ENCODE data around the gene PPDPF.
"Not testable (repeated sequence)": the region's sequence is repeated elsewhere in the genome, so short reads cannot be mapped to it uniquely, and the experiment has no call there.

PPDPF gene

GRCh38 chr20:63565021-63565698 lies 44.6 kb downstream of the PPDPF start:
- no peak for DNase-seq (ENCODE audit: low spot score)

GRCh38 chr20:63565699-63566335 lies 45.3 kb downstream of the PPDPF start:
- DNase-seq (ENCODE audit: low spot score), result no peak

- DNase-seq (ENCODE audit: low spot score), result no peak
Measured at GRCh38 chr20:63566395-63567135, 46.0 kb downstream of the PPDPF start.

GRCh38 chr20:63567136-63567385 lies 46.5 kb downstream of the PPDPF start:
- DNase-seq (ENCODE audit: low spot score), result no peak

GRCh38 chr20:63567386-63568169 lies 47.0 kb downstream of the PPDPF start:
- DNase-seq (ENCODE audit: low spot score), result no peak

- no peak for DNase-seq (ENCODE audit: low spot score)
Measured at GRCh38 chr20:63568170-63568981, 47.8 kb downstream of the PPDPF start.

- DNase-seq (ENCODE audit: low spot score), result no peak
Measured at GRCh38 chr20:63568986-63569949, 48.7 kb downstream of the PPDPF start.

GRCh38 chr20:63570281-63571086 lies 49.9 kb downstream of the PPDPF start:
- DNase-seq (ENCODE audit: low spot score), result no peak

GRCh38 chr20:63571087-63571478 lies 50.5 kb downstream of the PPDPF start:
- DNase-seq (ENCODE audit: low spot score), result not testable (repeated sequence)

All from hematopoietic multipotent progenitor cell treated with erythropoietin and hydrocortisone succinate and interleukin-3 and kit ligand, for 17 days (in vitro differentiated cells).